Peyer's patch (tissue), 4 donors: ENCODE results near the gene HCST.

Experiments used
- CTCF ChIP-seq, 6 experiments: fragments of 450-650 bp in 4 of 6; fragments of 200-600 bp in 2 of 6; sonication (generic) in 1 of 6; IDR thresholded peaks; one replicate each; pipeline ENCODE4 v1.5.1; 2017 to 2019; ENCODE audit warnings: antibody characterized with exemption in 6 of 6, mild to moderate bottlenecking in 3 of 6, moderate library complexity in 1 of 6
- POLR2A ChIP-seq, 2 donors: fragments of 450-650 bp; IDR thresholded peaks; one replicate each; pipeline ENCODE4 v1.5.1; 2017; ENCODE audit warnings: antibody characterized with exemption in 2 of 2, mild to moderate bottlenecking in 2 of 2, moderate library complexity in 2 of 2

GRCh38 chr19:35856546-35857149, 45.7 kb upstream of the HCST start, which contains the start of gene KIRREL2:
- TF ChIP-seq CTCF (IDR thresholded peaks at IDR 0.05), result no peak
- no peak for TF ChIP-seq POLR2A (IDR thresholded peaks at IDR 0.05)
